Measurements from ENCODE around the gene TNFRSF18.

The TNFRSF18 gene

GRCh38 chr1:1210726-1211540 lies 4.5 kb upstream of the TNFRSF18 start:
- DNase-seq: no peak

GRCh38 chr1:1208713-1209433 lies 2.5 kb upstream of the TNFRSF18 start:
- DNase-seq: peak; percentile 34 to 66

- no peak for DNase-seq
These were observed 1.1 kb upstream of the TNFRSF18 start for GRCh38 chr1:1207571-1207892.

GRCh38 chr1:1206966-1207531 lies 657 bp upstream of the TNFRSF18 start:
- DNase-seq: no peak

- DNase-seq: no peak
These were observed 520 bp downstream of the TNFRSF18 start for GRCh38 chr1:1205769-1206375.

GRCh38 chr1:1204998-1205768 lies 1.2 kb downstream of the TNFRSF18 start:
- DNase-seq: no peak

GRCh38 chr1:1204425-1204920 lies 1.9 kb downstream of the TNFRSF18 start:
- DNase-seq: no peak

- DNase-seq: no peak
These were observed 2.6 kb downstream of the TNFRSF18 start for GRCh38 chr1:1203561-1204424.

- DNase-seq: no peak
These were observed 3.4 kb downstream of the TNFRSF18 start for GRCh38 chr1:1202831-1203560.

- peak; percentile 86 to 92 for DNase-seq
These were observed 5.2 kb downstream of the TNFRSF18 start for GRCh38 chr1:1200876-1201810.

GRCh38 chr1:1199961-1200875 lies 6.2 kb downstream of the TNFRSF18 start:
- no peak for DNase-seq

GRCh38 chr1:1199141-1199960 lies 7.0 kb downstream of the TNFRSF18 start:
- no peak for DNase-seq

GRCh38 chr1:1198423-1199140 lies 7.8 kb downstream of the TNFRSF18 start:
- DNase-seq: no peak

GRCh38 chr1:1197551-1198422 lies 8.6 kb downstream of the TNFRSF18 start:
- no peak for DNase-seq

GRCh38 chr1:1197188-1197500 lies 9.2 kb downstream of the TNFRSF18 start:
- no peak for DNase-seq

Measured in CD4-positive, alpha-beta T cell treated with Interferon alpha-2 for 1 hour (primary cell).